GM21619 (cell line): ENCODE measurements around the gene SOX3.

Source experiments
- ATAC-seq: cut with Tn5 transposase; IDR thresholded peaks from one replicate; pipeline ENCODE4 v1.9.1; 2021; ENCODE audit not compliant: unreplicated experiment

SOX3 gene

GRCh38 chrX:140504371-140505324 lies at the start of gene SOX3:
Gene SOX3 (minus strand): TSS chrX:140505069. CDS start chrX:140505060, 9 bp downstream.
- no peak for ATAC-seq

- ATAC-seq: no peak
Measured at GRCh38 chrX:140548985-140549384, 44.1 kb upstream of the SOX3 start.

- no peak for ATAC-seq
Measured at GRCh38 chrX:140526171-140526570, 21.3 kb upstream of the SOX3 start.

GRCh38 chrX:140525448-140525847 lies 20.6 kb upstream of the SOX3 start:
- ATAC-seq: no peak

GRCh38 chrX:140524556-140524955 lies 19.7 kb upstream of the SOX3 start:
- ATAC-seq: no peak

- ATAC-seq: no peak
Measured at GRCh38 chrX:140521393-140521792, 16.5 kb upstream of the SOX3 start.

GRCh38 chrX:140514554-140514953 lies 9.7 kb upstream of the SOX3 start:
- ATAC-seq: no peak

GRCh38 chrX:140510895-140511295 lies 6.0 kb upstream of the SOX3 start:
- ATAC-seq: no peak

- no peak for ATAC-seq
Measured at GRCh38 chrX:140510306-140510676, 5.4 kb upstream of the SOX3 start.

- ATAC-seq: no peak
Measured at GRCh38 chrX:140509468-140510305, 4.8 kb upstream of the SOX3 start.

- no peak for ATAC-seq
Measured at GRCh38 chrX:140508958-140509357, 4.1 kb upstream of the SOX3 start.

- no peak for ATAC-seq
Measured at GRCh38 chrX:140507982-140508305, 3.1 kb upstream of the SOX3 start.

GRCh38 chrX:140507223-140507981 lies 2.5 kb upstream of the SOX3 start:
- no peak for ATAC-seq

- no peak for ATAC-seq
Measured at GRCh38 chrX:140505421-140506337, 810 bp upstream of the SOX3 start.

GRCh38 chrX:140503714-140504351 lies 1.0 kb downstream of the SOX3 start:
- no peak for ATAC-seq

GRCh38 chrX:140503238-140503601 lies 1.6 kb downstream of the SOX3 start:
- no peak for ATAC-seq

GRCh38 chrX:140502491-140503237 lies 2.2 kb downstream of the SOX3 start:
- no peak for ATAC-seq

- no peak for ATAC-seq
Measured at GRCh38 chrX:140501940-140502468, 2.9 kb downstream of the SOX3 start.

- no peak for ATAC-seq
Measured at GRCh38 chrX:140501321-140501720, 3.5 kb downstream of the SOX3 start.
